Bronchial epithelial cell (primary cell): ENCODE results near the gene UNC5B. TPM values are rescaled to one million over a fixed set of nuclear protein-coding genes. Genes with fewer than 3 reads are reported as not detected.

Source experiments
- DNase-seq: peaks from one replicate; pipeline ENCODE4 v3.0.0-alpha.2; 2010; ENCODE audit warnings: low read depth
- FAIRE-seq: peaks from 2 replicates; lab custom pipeline; 2011; peaks lifted over from hg19 to GRCh38; lab: Jason Lieb, UNC
- H3K27me3 ChIP-seq: 2 replicates; pipeline ENCODE4 v1.5.1; 2011; ENCODE audit warnings: low read length; ENCODE audit not compliant: control insufficient read depth, insufficient read depth
- H3K36me3 ChIP-seq: 2 replicates; pipeline ENCODE4 v1.5.1; 2011; ENCODE audit warnings: low read length; ENCODE audit not compliant: control insufficient read depth, insufficient read depth
- H3K4me3 ChIP-seq: 2 replicates; pipeline ENCODE4 v1.5.1; 2011; ENCODE audit warnings: mild to moderate bottlenecking, low read depth, low read length, control low read depth
- CTCF ChIP-seq: IDR thresholded peaks from 2 replicates; pipeline ENCODE4 v1.5.1; 2011; ENCODE audit warnings: mild to moderate bottlenecking, moderate library complexity, low read length, control low read depth, inconsistent platforms; ENCODE audit not compliant: insufficient read depth, severe bottlenecking
- total RNA-seq: library from RNA; depleted of rRNA; stranded (reverse); fragments of >200 nt; gene quantifications from 2 replicates; pipeline ENCODE4 v1.2.1, GENCODE V29; 2014

Gene UNC5B
- total RNA-seq, 1 donor from 2014 or later: 36.6 TPM

GRCh38 chr10:71191019-71191418 lies 21.4 kb upstream of the UNC5B start:
- TF ChIP-seq CTCF: no peak
- Histone ChIP-seq H3K27me3 (peaks cover 2% of the 10 kb centered on the region), H3K36me3 (no peaks in the 10 kb centered on the region), H3K4me3 (no peak overlapping the region)
- FAIRE-seq (no peak), DNase-seq (no peak)

GRCh38 chr10:71191551-71192076 lies 20.8 kb upstream of the UNC5B start:
- TF ChIP-seq CTCF: no peak
- FAIRE-seq (no peak), DNase-seq (no peak)
- peaks cover 2% of the 10 kb centered on the region for H3K27me3 ChIP-seq
- no peaks in the 10 kb centered on the region for H3K36me3 ChIP-seq
- no peak overlapping the region for H3K4me3 ChIP-seq

- H3K27me3 ChIP-seq: peaks cover 2% of the 10 kb centered on the region
- FAIRE-seq (no peak), DNase-seq (no peak)
- no peak for TF ChIP-seq CTCF
- H3K4me3 ChIP-seq: no peak overlapping the region
- no peaks in the 10 kb centered on the region for H3K36me3 ChIP-seq
Observed at GRCh38 chr10:71193516-71193915, 18.9 kb upstream of the UNC5B start.

GRCh38 chr10:71197955-71198354 lies 14.4 kb upstream of the UNC5B start:
- Histone ChIP-seq H3K27me3 (no peaks in the 10 kb centered on the region), H3K36me3 (no peaks in the 10 kb centered on the region), H3K4me3 (no peak overlapping the region)
- FAIRE-seq: no peak
- TF ChIP-seq CTCF: no peak
- no peak for DNase-seq

- no peak for TF ChIP-seq CTCF
- H3K27me3 ChIP-seq: no peaks in the 10 kb centered on the region
- DNase-seq: no peak
- no peak for FAIRE-seq
- H3K36me3 ChIP-seq: no peaks in the 10 kb centered on the region
- no peak overlapping the region for H3K4me3 ChIP-seq
Observed at GRCh38 chr10:71201849-71202248, 10.5 kb upstream of the UNC5B start.

GRCh38 chr10:71202314-71202713 lies 10.1 kb upstream of the UNC5B start:
- FAIRE-seq (no peak), DNase-seq (no peak)
- no peak overlapping the region for H3K4me3 ChIP-seq
- no peaks in the 10 kb centered on the region for H3K36me3 ChIP-seq
- TF ChIP-seq CTCF: no peak
- no peaks in the 10 kb centered on the region for H3K27me3 ChIP-seq
